ENCODE measurements around the gene KRTAP5-6.

Gene KRTAP5-6

GRCh38 chr11:1651411-1651980 lies 45.5 kb upstream of the KRTAP5-6 start:
- no peak overlapping the region for H3K4me3 ChIP-seq (ENCODE audit: control insufficient read depth, low read depth, low read length)
- DNase-seq (ENCODE audit: low read depth), result no peak
- TF ChIP-seq CTCF (conservative IDR thresholded peaks at IDR 0.05; ENCODE audit: control insufficient read depth, insufficient read depth, low read depth, low read length), result no peak

GRCh38 chr11:1652026-1652425 lies 45.0 kb upstream of the KRTAP5-6 start:
- TF ChIP-seq CTCF (conservative IDR thresholded peaks at IDR 0.05; ENCODE audit: control insufficient read depth, insufficient read depth, low read depth, low read length), result no peak
- H3K4me3 ChIP-seq (ENCODE audit: control insufficient read depth, low read depth, low read length), result no peak overlapping the region
- no peak for DNase-seq (ENCODE audit: low read depth)

GRCh38 chr11:1652442-1652770 lies 44.6 kb upstream of the KRTAP5-6 start:
- no peak for DNase-seq (ENCODE audit: low read depth)
- TF ChIP-seq CTCF (conservative IDR thresholded peaks at IDR 0.05; ENCODE audit: control insufficient read depth, insufficient read depth, low read depth, low read length), result no peak
- no peak overlapping the region for H3K4me3 ChIP-seq (ENCODE audit: control insufficient read depth, low read depth, low read length)

GRCh38 chr11:1652771-1653540 lies 44.0 kb upstream of the KRTAP5-6 start:
- peak; percentile 74 for TF ChIP-seq CTCF (conservative IDR thresholded peaks at IDR 0.05; ENCODE audit: control insufficient read depth, insufficient read depth, low read depth, low read length)
- peak; percentile 40 for DNase-seq (ENCODE audit: low read depth)
- no peak overlapping the region for H3K4me3 ChIP-seq (ENCODE audit: control insufficient read depth, low read depth, low read length)

GRCh38 chr11:1653541-1654387 lies 43.2 kb upstream of the KRTAP5-6 start:
- no peak for DNase-seq (ENCODE audit: low read depth)
- H3K4me3 ChIP-seq (ENCODE audit: control insufficient read depth, low read depth, low read length), result no peak overlapping the region
- no peak for TF ChIP-seq CTCF (conservative IDR thresholded peaks at IDR 0.05; ENCODE audit: control insufficient read depth, insufficient read depth, low read depth, low read length)

GRCh38 chr11:1654388-1655167 lies 42.4 kb upstream of the KRTAP5-6 start:
- DNase-seq (ENCODE audit: low read depth), result no peak
- TF ChIP-seq CTCF (conservative IDR thresholded peaks at IDR 0.05; ENCODE audit: control insufficient read depth, insufficient read depth, low read depth, low read length), result no peak
- H3K4me3 ChIP-seq (ENCODE audit: control insufficient read depth, low read depth, low read length), result no peak overlapping the region
